HepG2 (cell line): ENCODE measurements around the gene SFT2D1. TPM values are rescaled to one million over a fixed set of nuclear protein-coding genes. Genes with fewer than 3 reads are reported as not detected.

Experiments
- HDAC6 ChIP-seq: fragments of 200-600 bp; sonication (generic); IDR thresholded peaks from 2 replicates; pipeline ENCODE4 v1.7.0; 2017; ENCODE audit warnings: mild to moderate bottlenecking, antibody characterized with exemption, low read length, low read depth
- KLF9 ChIP-seq: IDR thresholded peaks from 2 replicates; pipeline ENCODE4 v1.6.1; 2016; ENCODE audit warnings: low read depth
- PITX1 ChIP-seq: sonication (generic); formaldehyde crosslinking; IDR thresholded peaks from 2 replicates; pipeline ENCODE4 v1.5.1; 2020; ENCODE audit warnings: mild to moderate bottlenecking, missing genetic modification reagents
- SMAD3 ChIP-seq: sonication (generic); formaldehyde crosslinking; IDR thresholded peaks from 2 replicates; pipeline ENCODE4 v1.4.0; 2020; ENCODE audit warnings: missing genetic modification reagents
- TBX2 ChIP-seq: sonication (generic); formaldehyde crosslinking; IDR thresholded peaks from 2 replicates; pipeline ENCODE4 v1.5.0; 2020; ENCODE audit warnings: missing genetic modification reagents, mild to moderate bottlenecking, borderline replicate concordance
- TCF7 ChIP-seq: sonication (generic); IDR thresholded peaks from 2 replicates; pipeline ENCODE4 v1.6.1; 2016; ENCODE audit warnings: antibody characterized with exemption, low read depth
- THYN1 ChIP-seq: sonication (generic); formaldehyde crosslinking; IDR thresholded peaks from 2 replicates; pipeline ENCODE4 v1.8.1; 2023; ENCODE audit warnings: low read depth, mild to moderate bottlenecking, moderate library complexity, missing genetic modification reagents, borderline replicate concordance
- TMF1 ChIP-seq: sonication (generic); formaldehyde crosslinking; IDR thresholded peaks from 2 replicates; pipeline ENCODE4 v1.8.1; 2022; ENCODE audit warnings: low read depth, missing genetic modification reagents
- U2AF2 ChIP-seq: fragments of 200-400 bp; formaldehyde crosslinking; IDR thresholded peaks from 2 replicates; pipeline ENCODE4 v1.6.1; 2017; ENCODE audit warnings: low read depth, mild to moderate bottlenecking, low read length
- YY1 ChIP-seq: IDR thresholded peaks from 2 replicates; pipeline ENCODE4 v1.6.1; 2011; ENCODE audit warnings: low read length, low read depth, moderate library complexity, mild to moderate bottlenecking; ENCODE audit not compliant: insufficient read depth, insufficient replicate concordance
- ZNF383 ChIP-seq: sonication (generic); formaldehyde crosslinking; IDR thresholded peaks from 2 replicates; pipeline ENCODE4 v1.4.0; 2020; ENCODE audit warnings: missing genetic modification reagents, mild to moderate bottlenecking, borderline replicate concordance
- ZNF451 ChIP-seq: sonication (generic); formaldehyde crosslinking; IDR thresholded peaks from 2 replicates; pipeline ENCODE4 v1.5.0; 2020; ENCODE audit warnings: mild to moderate bottlenecking, missing genetic modification reagents
- ZSCAN20 ChIP-seq: sonication (generic); formaldehyde crosslinking; IDR thresholded peaks from 2 replicates; pipeline ENCODE4 v1.4.0; 2020; ENCODE audit warnings: missing genetic modification reagents, mild to moderate bottlenecking, borderline replicate concordance
- polyA plus RNA-seq, 8 experiments: library from polyadenylated mRNA; depleted of rRNA in 3 of 8; stranded (reverse) in 7 of 8; unstranded in 1 of 8; fragments of >200 nt; fragmentation: Illumina TruSeq in 4 of 8; extraction: Trizol in 4 of 8; gene quantifications; 2 replicates each; pipeline versions ENCODE4 v1.2.1 to v1.2.3, GENCODE V29; 2011 to 2016; ENCODE audit warnings: low read depth in 4 of 8, missing spikeins in 1 of 8, mixed read lengths in 1 of 8; ENCODE audit not compliant: insufficient read depth in 1 of 8
- total RNA-seq, 5 experiments: library from RNA; depleted of rRNA; stranded (reverse); fragments of >200 nt; fragmentation: Illumina TruSeq; extraction: Trizol; gene quantifications; 2 replicates each; pipeline ENCODE4 v1.2.3, GENCODE V29; 2016; ENCODE audit warnings: low read depth in 1 of 5
- TF ChIP-seq, protein P1 (sequence below): sonication (generic); formaldehyde crosslinking; IDR thresholded peaks from 2 replicates; pipeline ENCODE4 v1.4.0; 2020; ENCODE audit warnings: missing genetic modification reagents, borderline replicate concordance
- TF ChIP-seq, protein P2 (sequence below): sonication (generic); formaldehyde crosslinking; IDR thresholded peaks from 2 replicates; pipeline ENCODE4 v1.5.0; 2020; ENCODE audit warnings: missing genetic modification reagents
- TF ChIP-seq, protein P3 (sequence below): sonication (generic); formaldehyde crosslinking; IDR thresholded peaks from 2 replicates; pipeline ENCODE4 v1.4.0; 2020; ENCODE audit warnings: mild to moderate bottlenecking, low read depth, missing genetic modification reagents
- TF ChIP-seq, protein P4 (sequence below): sonication (generic); formaldehyde crosslinking; IDR thresholded peaks from 2 replicates; pipeline ENCODE4 v1.4.0; 2020; ENCODE audit warnings: missing genetic modification reagents, borderline replicate concordance

SFT2D1 gene
- total and polyA plus RNA-seq, 2 of the 13 experiments (the other 11 are each of a cell fraction or from before 2014, with no cell fraction given) = 115 to 147 TPM

DNA sequence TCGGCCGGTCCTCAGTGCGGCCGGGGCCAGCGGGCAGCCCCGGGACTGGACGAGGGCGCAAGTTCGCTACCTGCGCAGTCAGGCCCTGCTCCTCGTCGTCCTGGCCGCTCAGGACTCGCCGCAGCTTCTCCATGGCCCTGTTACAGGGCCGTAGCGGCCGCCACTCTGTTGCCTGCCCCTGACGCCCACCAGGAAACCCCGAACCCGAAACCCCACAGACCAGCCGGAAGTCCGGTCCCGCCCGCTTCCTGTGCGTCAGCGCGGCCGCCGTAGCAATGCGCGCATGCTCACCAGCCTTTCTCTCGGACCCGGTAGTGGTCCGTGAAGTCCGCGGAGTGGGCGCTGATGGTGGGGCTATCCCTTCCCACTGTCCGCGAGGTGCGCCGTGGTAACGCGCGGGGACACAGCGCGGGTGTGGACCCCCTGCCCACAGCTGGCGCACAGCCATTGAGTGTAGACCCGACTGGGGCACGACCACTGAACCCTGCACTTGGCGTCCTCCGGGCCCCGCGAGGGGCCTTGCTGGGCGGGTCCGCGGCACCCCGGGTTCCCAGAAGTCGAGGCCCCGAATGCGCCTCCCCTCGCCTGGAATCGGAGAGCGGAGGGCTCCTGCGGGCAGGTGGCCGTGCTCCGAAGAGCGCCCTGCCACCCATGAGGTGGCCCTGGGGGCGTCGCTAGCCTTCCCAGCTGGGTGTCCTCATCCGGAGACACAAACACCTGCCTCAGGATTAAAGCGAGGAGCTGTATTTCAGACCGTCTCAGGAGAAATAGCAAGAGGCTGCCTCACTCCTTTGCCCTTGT lies at the start of gene SFT2D1 (continued):
- TF ChIP-seq, protein P1, sequence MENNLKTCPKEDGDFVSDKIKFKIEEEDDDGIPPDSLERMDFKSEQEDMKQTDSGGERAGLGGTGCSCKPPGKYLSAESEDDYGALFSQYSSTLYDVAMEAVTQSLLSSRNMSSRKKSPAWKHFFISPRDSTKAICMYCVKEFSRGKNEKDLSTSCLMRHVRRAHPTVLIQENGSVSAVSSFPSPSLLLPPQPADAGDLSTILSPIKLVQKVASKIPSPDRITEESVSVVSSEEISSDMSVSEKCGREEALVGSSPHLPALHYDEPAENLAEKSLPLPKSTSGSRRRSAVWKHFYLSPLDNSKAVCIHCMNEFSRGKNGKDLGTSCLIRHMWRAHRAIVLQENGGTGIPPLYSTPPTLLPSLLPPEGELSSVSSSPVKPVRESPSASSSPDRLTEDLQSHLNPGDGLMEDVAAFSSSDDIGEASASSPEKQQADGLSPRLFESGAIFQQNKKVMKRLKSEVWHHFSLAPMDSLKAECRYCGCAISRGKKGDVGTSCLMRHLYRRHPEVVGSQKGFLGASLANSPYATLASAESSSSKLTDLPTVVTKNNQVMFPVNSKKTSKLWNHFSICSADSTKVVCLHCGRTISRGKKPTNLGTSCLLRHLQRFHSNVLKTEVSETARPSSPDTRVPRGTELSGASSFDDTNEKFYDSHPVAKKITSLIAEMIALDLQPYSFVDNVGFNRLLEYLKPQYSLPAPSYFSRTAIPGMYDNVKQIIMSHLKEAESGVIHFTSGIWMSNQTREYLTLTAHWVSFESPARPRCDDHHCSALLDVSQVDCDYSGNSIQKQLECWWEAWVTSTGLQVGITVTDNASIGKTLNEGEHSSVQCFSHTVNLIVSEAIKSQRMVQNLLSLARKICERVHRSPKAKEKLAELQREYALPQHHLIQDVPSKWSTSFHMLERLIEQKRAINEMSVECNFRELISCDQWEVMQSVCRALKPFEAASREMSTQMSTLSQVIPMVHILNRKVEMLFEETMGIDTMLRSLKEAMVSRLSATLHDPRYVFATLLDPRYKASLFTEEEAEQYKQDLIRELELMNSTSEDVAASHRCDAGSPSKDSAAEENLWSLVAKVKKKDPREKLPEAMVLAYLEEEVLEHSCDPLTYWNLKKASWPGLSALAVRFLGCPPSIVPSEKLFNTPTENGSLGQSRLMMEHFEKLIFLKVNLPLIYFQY (CRISPR knock-in tag) = peak; percentile 63; the same call in 1 of the 2 replicates
- TF ChIP-seq, protein P2, sequence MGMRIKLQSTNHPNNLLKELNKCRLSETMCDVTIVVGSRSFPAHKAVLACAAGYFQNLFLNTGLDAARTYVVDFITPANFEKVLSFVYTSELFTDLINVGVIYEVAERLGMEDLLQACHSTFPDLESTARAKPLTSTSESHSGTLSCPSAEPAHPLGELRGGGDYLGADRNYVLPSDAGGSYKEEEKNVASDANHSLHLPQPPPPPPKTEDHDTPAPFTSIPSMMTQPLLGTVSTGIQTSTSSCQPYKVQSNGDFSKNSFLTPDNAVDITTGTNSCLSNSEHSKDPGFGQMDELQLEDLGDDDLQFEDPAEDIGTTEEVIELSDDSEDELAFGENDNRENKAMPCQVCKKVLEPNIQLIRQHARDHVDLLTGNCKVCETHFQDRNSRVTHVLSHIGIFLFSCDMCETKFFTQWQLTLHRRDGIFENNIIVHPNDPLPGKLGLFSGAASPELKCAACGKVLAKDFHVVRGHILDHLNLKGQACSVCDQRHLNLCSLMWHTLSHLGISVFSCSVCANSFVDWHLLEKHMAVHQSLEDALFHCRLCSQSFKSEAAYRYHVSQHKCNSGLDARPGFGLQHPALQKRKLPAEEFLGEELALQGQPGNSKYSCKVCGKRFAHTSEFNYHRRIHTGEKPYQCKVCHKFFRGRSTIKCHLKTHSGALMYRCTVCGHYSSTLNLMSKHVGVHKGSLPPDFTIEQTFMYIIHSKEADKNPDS (CRISPR knock-in tag) = no peak; the same call in 1 of the 2 replicates
- TF ChIP-seq ZNF383 (CRISPR knock-in tag) = no peak
- no peak for TF ChIP-seq HDAC6
- peak; percentile 97 for TF ChIP-seq KLF9 (CRISPR knock-in tag)
- TF ChIP-seq, protein P3, sequence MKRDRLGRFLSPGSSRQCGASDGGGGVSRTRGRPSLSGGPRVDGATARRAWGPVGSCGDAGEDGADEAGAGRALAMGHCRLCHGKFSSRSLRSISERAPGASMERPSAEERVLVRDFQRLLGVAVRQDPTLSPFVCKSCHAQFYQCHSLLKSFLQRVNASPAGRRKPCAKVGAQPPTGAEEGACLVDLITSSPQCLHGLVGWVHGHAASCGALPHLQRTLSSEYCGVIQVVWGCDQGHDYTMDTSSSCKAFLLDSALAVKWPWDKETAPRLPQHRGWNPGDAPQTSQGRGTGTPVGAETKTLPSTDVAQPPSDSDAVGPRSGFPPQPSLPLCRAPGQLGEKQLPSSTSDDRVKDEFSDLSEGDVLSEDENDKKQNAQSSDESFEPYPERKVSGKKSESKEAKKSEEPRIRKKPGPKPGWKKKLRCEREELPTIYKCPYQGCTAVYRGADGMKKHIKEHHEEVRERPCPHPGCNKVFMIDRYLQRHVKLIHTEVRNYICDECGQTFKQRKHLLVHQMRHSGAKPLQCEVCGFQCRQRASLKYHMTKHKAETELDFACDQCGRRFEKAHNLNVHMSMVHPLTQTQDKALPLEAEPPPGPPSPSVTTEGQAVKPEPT = peak; percentile 58; the same call in 1 of the 2 replicates
- peak; percentile 85 for TF ChIP-seq TBX2 (CRISPR knock-in tag)
- TF ChIP-seq TMF1 (CRISPR knock-in tag) = peak; percentile 74; the same call in 1 of the 2 replicates
- peak; percentile 98 for TF ChIP-seq ZNF451 (CRISPR knock-in tag)
- TF ChIP-seq PITX1 = peak; percentile 73
- peak; percentile 51; the same call in 1 of the 2 replicates for TF ChIP-seq SMAD3 (CRISPR knock-in tag)
- TF ChIP-seq TCF7 = no peak
- peak; percentile 60 for TF ChIP-seq ZSCAN20 (CRISPR knock-in tag)
- TF ChIP-seq, protein P4, sequence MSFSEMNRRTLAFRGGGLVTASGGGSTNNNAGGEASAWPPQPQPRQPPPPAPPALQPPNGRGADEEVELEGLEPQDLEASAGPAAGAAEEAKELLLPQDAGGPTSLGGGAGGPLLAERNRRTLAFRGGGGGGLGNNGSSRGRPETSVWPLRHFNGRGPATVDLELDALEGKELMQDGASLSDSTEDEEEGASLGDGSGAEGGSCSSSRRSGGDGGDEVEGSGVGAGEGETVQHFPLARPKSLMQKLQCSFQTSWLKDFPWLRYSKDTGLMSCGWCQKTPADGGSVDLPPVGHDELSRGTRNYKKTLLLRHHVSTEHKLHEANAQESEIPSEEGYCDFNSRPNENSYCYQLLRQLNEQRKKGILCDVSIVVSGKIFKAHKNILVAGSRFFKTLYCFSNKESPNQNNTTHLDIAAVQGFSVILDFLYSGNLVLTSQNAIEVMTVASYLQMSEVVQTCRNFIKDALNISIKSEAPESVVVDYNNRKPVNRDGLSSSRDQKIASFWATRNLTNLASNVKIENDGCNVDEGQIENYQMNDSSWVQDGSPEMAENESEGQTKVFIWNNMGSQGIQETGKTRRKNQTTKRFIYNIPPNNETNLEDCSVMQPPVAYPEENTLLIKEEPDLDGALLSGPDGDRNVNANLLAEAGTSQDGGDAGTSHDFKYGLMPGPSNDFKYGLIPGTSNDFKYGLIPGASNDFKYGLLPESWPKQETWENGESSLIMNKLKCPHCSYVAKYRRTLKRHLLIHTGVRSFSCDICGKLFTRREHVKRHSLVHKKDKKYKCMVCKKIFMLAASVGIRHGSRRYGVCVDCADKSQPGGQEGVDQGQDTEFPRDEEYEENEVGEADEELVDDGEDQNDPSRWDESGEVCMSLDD (CRISPR knock-in tag) = peak; percentile 92
- peak; percentile 63 for TF ChIP-seq YY1
- TF ChIP-seq THYN1 (CRISPR knock-in tag) = 0 out of 2 replicates have a peak, but pooled peaks have one; percentile 83
- TF ChIP-seq U2AF2 = no peak
